Activated CD8-positive, alpha-beta T cell treated with anti-CD3 and anti-CD28 coated beads for 36 hours (primary cell): ENCODE results near the gene GPR18. TPM values are rescaled to one million over a fixed set of nuclear protein-coding genes. Genes with fewer than 3 reads are reported as not detected.
A peak's percentile ranks its signal among the peaks of the same experiment; 100 is the strongest.

Experiments used
- ATAC-seq: fragments of 200-7000 bp; cut with Tn5 transposase; one replicate; pipeline ENCODE4 v1.10.0; 2021; ENCODE audit warnings: mild to moderate bottlenecking, moderate library complexity
- CTCF ChIA-PET: fragments of 350-600 bp; sonication (Branson Sonifier 250); formaldehyde crosslinking; loops from one replicate; lab custom pipeline; 2021; ENCODE audit warnings: antibody characterized with exemption; lab: Charles Lee
- POLR2A ChIA-PET: fragments of 350-600 bp; sonication (Branson Sonifier 250); formaldehyde crosslinking; loops from one replicate; lab custom pipeline; 2021; ENCODE audit warnings: antibody characterized with exemption; lab: Charles Lee
- DNase-seq: peaks from one replicate; pipeline ENCODE4 v3.0.0-alpha.2; 2020
- H3K27ac Mint-ChIP-seq: one replicate; pipeline ENCODE4 v1.8.0; 2021; ENCODE audit warnings: mild to moderate bottlenecking, mixed read lengths
- H3K27me3 Mint-ChIP-seq: one replicate; pipeline ENCODE4 v1.8.0; 2021; ENCODE audit warnings: mixed read lengths
- H3K36me3 Mint-ChIP-seq: one replicate; pipeline ENCODE4 v1.8.0; 2021; ENCODE audit warnings: low read depth, mixed read lengths
- H3K4me1 Mint-ChIP-seq: one replicate; pipeline ENCODE4 v1.8.0; 2021; ENCODE audit warnings: low read depth, mixed read lengths
- H3K4me3 Mint-ChIP-seq: one replicate; pipeline ENCODE4 v1.8.0; 2021; ENCODE audit warnings: mild to moderate bottlenecking, moderate library complexity, mixed read lengths
- H3K9me3 Mint-ChIP-seq: one replicate; pipeline ENCODE4 v1.8.0; 2021; ENCODE audit warnings: mixed read lengths
- intact Hi-C: fragments of 100-400 bp; cut with micrococcal nuclease; formaldehyde crosslinking; loops from one replicate; pipeline ENCODE4 v1.10.0; 2022
- total RNA-seq, 2 experiments: library from RNA; stranded (reverse); gene quantifications; one replicate each; pipeline ENCODE4 v1.2.3, GENCODE V29; 2021
- TF ChIP-seq, protein P1 (sequence below): fragments of 200-600 bp; IDR thresholded peaks from one replicate; pipeline ENCODE4 v1.8.0; 2022; ENCODE audit warnings: antibody characterized with exemption, mild to moderate bottlenecking

Gene GPR18
- total RNA-seq, 2 experiments from 2014 or later = 11.4 to 11.6 TPM

DNA sequence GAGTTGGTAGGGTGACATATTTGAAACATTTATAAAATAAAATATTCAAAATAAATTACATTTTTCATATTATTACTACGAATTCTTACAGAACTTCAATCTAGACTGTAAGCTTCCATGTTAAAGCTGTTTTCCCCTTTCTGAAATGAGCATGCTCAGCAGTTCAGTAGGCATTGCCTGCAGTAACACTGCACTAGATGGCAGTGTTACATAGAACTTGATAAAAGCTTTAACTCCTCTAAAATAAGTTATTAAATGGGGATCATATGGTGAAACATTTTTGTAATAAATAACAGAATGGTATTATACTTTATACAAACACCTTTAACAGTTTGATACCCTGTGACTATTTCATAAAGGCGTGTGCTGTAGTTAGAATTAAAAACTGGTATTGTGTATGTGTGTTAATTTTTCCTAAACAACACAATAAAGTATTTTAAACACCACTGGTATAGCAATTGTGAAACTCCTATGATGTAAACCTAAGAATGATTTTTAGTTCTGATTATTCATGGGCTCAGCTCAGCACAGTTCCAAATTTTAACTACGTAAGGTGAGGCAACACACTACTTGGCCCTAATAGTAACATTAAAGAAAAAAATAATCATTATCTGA, 11.6 kb upstream of the GPR18 start:
- TF ChIP-seq, protein P1, sequence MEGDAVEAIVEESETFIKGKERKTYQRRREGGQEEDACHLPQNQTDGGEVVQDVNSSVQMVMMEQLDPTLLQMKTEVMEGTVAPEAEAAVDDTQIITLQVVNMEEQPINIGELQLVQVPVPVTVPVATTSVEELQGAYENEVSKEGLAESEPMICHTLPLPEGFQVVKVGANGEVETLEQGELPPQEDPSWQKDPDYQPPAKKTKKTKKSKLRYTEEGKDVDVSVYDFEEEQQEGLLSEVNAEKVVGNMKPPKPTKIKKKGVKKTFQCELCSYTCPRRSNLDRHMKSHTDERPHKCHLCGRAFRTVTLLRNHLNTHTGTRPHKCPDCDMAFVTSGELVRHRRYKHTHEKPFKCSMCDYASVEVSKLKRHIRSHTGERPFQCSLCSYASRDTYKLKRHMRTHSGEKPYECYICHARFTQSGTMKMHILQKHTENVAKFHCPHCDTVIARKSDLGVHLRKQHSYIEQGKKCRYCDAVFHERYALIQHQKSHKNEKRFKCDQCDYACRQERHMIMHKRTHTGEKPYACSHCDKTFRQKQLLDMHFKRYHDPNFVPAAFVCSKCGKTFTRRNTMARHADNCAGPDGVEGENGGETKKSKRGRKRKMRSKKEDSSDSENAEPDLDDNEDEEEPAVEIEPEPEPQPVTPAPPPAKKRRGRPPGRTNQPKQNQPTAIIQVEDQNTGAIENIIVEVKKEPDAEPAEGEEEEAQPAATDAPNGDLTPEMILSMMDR = peak; percentile 85
- intact Hi-C loops = loop anchor here (1.0 to 5.0 kb wide), 5 partner anchors 27 to 182 kb away; no protein-coding TSS in a partner anchor
- peak; percentile 60 for ATAC-seq
- H3K4me3 Mint-ChIP-seq = no peak overlapping the region
- H3K27ac Mint-ChIP-seq = peak overlapping the region; percentile 69
- peaks cover 40% of the 10 kb centered on the region for H3K36me3 Mint-ChIP-seq
- H3K9me3 Mint-ChIP-seq = peaks cover 6% of the 10 kb centered on the region
- H3K27me3 Mint-ChIP-seq = no peaks in the 10 kb centered on the region
- ChIA-PET POLR2A (interaction anchor here (0.6 to 3.0 kb wide), 12 partner anchors 9 to 184 kb away, joined by 3 to 13 read pairs (median 4); no protein-coding TSS in a partner anchor), CTCF (interaction anchor here (0.6 to 13.4 kb wide), 61 partner anchors 9 to 231 kb away, joined by 3 to 280 read pairs (median 7); partner anchors contain the start of genes GPR18, GPR183 and UBAC2)
- DNase-seq = peak; percentile 38
- H3K4me1 Mint-ChIP-seq = peaks cover 65% of the 10 kb centered on the region

DNA sequence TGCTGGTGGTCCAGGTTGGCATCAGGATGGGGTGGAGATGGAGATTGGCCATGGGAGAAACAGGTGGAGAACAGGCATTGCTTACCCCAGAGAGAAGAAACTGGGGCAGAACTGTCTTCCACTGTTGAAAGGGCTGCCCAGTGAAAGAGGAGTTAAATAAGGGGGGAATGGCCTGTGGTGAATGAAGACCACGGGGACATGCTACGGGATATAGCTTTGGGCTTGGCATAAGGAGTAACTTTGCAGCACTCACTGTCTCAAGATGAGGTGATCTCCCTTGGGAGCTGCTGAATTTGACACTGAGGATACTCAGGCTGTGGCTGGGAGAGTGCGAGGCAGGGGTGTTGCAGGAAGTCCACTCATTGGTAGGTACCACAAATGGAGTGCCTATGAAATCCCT, 10.6 kb upstream of the GPR18 start:
- ChIA-PET POLR2A (interaction anchor here (0.7 to 3.0 kb wide), 8 partner anchors 8 to 168 kb away, joined by 3 to 13 read pairs (median 4); no protein-coding TSS in a partner anchor), CTCF (interaction anchor here (0.7 to 13.4 kb wide), 46 partner anchors 9 to 227 kb away, joined by 3 to 280 read pairs (median 10); partner anchors contain the start of genes GPR18, GPR183 and UBAC2)
- Mint-ChIP-seq H3K36me3 (peaks cover 32% of the 10 kb centered on the region), H3K4me3 (no peak overlapping the region), H3K4me1 (peaks cover 66% of the 10 kb centered on the region), H3K9me3 (peaks cover 6% of the 10 kb centered on the region), H3K27ac (peak overlapping the region; percentile 16), H3K27me3 (no peaks in the 10 kb centered on the region)
- intact Hi-C loops = loop anchor here (1.0 to 5.0 kb wide), 3 partner anchors 112 to 182 kb away; no protein-coding TSS in a partner anchor
- TF ChIP-seq, protein P1 = no peak
- DNase-seq (no peak), ATAC-seq (no peak)

DNA sequence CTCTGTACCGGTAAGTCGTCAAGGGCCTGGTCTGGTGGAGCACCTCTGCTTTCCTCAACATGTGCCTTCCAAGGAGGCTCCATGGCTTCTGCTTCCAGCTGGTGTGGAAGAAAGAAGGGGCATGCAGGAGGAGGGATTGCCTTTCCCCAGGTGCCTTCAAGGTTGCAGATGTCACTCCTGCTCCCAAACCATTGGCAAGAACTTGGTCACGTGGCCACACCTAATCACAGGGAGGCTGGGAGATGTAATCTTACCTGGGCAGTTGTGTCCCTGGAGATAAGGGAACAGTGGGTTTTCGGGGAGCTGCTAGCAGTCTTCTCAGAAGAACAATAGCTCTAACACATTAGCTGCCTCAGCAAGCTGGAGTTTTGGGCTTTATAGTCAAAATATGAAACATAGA, 9.7 kb upstream of the GPR18 start:
- H3K4me3 Mint-ChIP-seq = no peak overlapping the region
- H3K4me1 Mint-ChIP-seq = peaks cover 68% of the 10 kb centered on the region
- H3K9me3 Mint-ChIP-seq = peaks cover 6% of the 10 kb centered on the region
- TF ChIP-seq, protein P1 = no peak
- ChIA-PET POLR2A (interaction anchor here (0.6 to 1.2 kb wide), 3 partner anchors 10 to 92 kb away, joined by 3 read pairs; partner anchors contain the start of gene GPR18), CTCF (interaction anchor here (1.0 to 13.4 kb wide), 12 partner anchors 11 to 237 kb away, joined by 3 to 280 read pairs (median 21); partner anchors contain the start of gene UBAC2)
- no peaks in the 10 kb centered on the region for H3K27me3 Mint-ChIP-seq
- peak overlapping the region; percentile 13 for H3K27ac Mint-ChIP-seq
- intact Hi-C loops = loop anchor here (2.0 to 5.0 kb wide), 2 partner anchors 167 to 181 kb away; no protein-coding TSS in a partner anchor
- DNase-seq (no peak), ATAC-seq (no peak)
- H3K36me3 Mint-ChIP-seq = peaks cover 29% of the 10 kb centered on the region

DNA sequence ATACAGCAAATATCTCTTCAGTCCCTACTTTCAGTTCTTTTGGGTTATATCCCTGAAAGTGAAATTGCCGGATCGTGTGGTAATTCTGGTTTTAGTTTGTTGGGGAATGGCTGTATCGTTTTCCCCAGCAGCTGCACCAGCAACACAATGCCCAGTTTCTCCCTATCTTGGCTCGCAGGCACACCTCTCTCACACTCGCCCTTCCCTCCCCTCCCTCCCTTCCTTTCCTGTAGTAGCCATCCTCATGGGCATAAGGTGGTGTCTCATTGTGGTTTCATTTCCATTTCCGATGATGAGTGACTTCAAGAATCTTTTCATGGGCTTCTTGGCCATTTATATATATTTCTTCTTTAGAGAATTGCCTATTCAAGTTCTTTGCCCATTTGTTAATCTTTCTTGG, 8.6 kb upstream of the GPR18 start:
- no peak overlapping the region for H3K4me3 Mint-ChIP-seq
- H3K27me3 Mint-ChIP-seq = no peaks in the 10 kb centered on the region
- H3K4me1 Mint-ChIP-seq = peaks cover 64% of the 10 kb centered on the region
- intact Hi-C loops = loop anchor here (5.0 kb wide), 1 partner anchor 180 kb away; no protein-coding TSS in a partner anchor
- TF ChIP-seq, protein P1 = no peak
- no peak overlapping the region for H3K27ac Mint-ChIP-seq
- DNase-seq (no peak), ATAC-seq (no peak)
- ChIA-PET POLR2A (interaction anchor here (0.6 to 1.2 kb wide), 7 partner anchors 9 to 268 kb away, joined by 3 to 5 read pairs (median 3); no protein-coding TSS in a partner anchor), CTCF (interaction anchor here (0.7 to 13.4 kb wide), 27 partner anchors 8 to 438 kb away, joined by 3 to 280 read pairs (median 4); partner anchors contain the start of gene UBAC2)
- H3K36me3 Mint-ChIP-seq = peaks cover 20% of the 10 kb centered on the region
- no peaks in the 10 kb centered on the region for H3K9me3 Mint-ChIP-seq
